ENCODE results near the gene SCCPDH. TPM values are rescaled to one million over a fixed set of nuclear protein-coding genes. Genes with fewer than 3 reads are reported as not detected.

The SCCPDH gene
- total and polyA plus RNA-seq, 9 of the 15 experiments (the other 6 are each of a cell fraction or from before 2014, with no cell fraction given): 7.0 to 61.9 (median 38.3) TPM

DNA sequence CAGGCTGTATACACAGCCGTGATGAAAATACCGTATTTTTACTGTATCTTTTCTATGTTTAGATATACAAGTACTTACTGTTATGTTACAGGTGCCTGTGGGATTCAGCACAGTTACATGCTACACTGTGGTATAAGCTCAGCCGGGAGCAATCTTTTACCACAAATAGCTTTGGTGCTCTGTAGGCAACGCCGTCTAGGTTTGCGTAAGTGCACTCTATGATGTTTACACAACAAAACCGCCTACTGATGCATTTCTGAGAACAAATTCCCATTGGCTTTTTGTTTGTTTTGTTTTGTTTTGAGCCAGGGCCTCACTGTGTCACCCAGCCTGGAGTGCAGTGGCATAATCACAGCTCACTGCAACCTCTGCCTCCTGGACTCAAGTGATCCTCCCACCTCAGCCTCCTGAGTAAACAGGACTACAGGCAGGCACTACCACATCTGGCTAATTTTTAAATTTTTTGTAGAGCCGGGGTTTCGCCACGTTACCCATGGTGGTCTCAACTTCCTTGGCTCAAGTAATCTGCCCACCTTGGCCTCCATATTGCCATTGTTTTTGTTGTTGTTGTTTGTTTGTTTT, 81.0 kb downstream of the SCCPDH start:
- TF ChIP-seq HCFC1 (IDR thresholded peaks at IDR 0.05; ENCODE audit: low read depth, low read length) (no peak), ASH1L (IDR thresholded peaks at IDR 0.05; ENCODE audit: borderline replicate concordance, low read depth, partially characterized antibody) (no peak), CCAR2 (IDR thresholded peaks at IDR 0.05; ENCODE audit: low read depth, low read length) (no peak), TAF7 (tag; IDR thresholded peaks at IDR 0.05) (no peak)
- TF ChIP-seq, protein P1, sequence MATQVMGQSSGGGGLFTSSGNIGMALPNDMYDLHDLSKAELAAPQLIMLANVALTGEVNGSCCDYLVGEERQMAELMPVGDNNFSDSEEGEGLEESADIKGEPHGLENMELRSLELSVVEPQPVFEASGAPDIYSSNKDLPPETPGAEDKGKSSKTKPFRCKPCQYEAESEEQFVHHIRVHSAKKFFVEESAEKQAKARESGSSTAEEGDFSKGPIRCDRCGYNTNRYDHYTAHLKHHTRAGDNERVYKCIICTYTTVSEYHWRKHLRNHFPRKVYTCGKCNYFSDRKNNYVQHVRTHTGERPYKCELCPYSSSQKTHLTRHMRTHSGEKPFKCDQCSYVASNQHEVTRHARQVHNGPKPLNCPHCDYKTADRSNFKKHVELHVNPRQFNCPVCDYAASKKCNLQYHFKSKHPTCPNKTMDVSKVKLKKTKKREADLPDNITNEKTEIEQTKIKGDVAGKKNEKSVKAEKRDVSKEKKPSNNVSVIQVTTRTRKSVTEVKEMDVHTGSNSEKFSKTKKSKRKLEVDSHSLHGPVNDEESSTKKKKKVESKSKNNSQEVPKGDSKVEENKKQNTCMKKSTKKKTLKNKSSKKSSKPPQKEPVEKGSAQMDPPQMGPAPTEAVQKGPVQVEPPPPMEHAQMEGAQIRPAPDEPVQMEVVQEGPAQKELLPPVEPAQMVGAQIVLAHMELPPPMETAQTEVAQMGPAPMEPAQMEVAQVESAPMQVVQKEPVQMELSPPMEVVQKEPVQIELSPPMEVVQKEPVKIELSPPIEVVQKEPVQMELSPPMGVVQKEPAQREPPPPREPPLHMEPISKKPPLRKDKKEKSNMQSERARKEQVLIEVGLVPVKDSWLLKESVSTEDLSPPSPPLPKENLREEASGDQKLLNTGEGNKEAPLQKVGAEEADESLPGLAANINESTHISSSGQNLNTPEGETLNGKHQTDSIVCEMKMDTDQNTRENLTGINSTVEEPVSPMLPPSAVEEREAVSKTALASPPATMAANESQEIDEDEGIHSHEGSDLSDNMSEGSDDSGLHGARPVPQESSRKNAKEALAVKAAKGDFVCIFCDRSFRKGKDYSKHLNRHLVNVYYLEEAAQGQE (IDR thresholded peaks at IDR 0.05; ENCODE audit: borderline replicate concordance): no peak
- TF ChIP-seq, protein P1 (CRISPR knock-in tag; IDR thresholded peaks at IDR 0.05; ENCODE audit: low read depth): no peak
- no peaks in the 10 kb centered on the region for H4K20me1 ChIP-seq (replicated peaks; ENCODE audit: control insufficient read depth, insufficient read depth, low read length)
- CTCF ChIA-PET (ENCODE audit: low intra/inter-chr PET ratio): no interaction called here
- no peaks in the 10 kb centered on the region for H3K9me3 ChIP-seq (replicated peaks; ENCODE audit: control insufficient read depth, insufficient read depth, low read depth, low read length)
- peaks cover 51 to 59% of the 10 kb centered on the region in 2 experiments for H3K27me3 ChIP-seq (ENCODE audit: control insufficient read depth in 2 of 2, insufficient read depth in 2 of 2, low read length in 2 of 2)
- in situ Hi-C loops (cut with MboI) (no loop called here), intact Hi-C loops (cut with micrococcal nuclease) (no loop called here)
- BruUV-seq (replicated peaks): no TSS peak
- POLR2A ChIA-PET: interaction anchor here (0.9 to 2.0 kb wide), 2 partner anchors 9 to 15 kb away, joined by 4 read pairs; no protein-coding TSS in a partner anchor
- WGBS (ENCODE audit: insufficient coverage, low coverage, missing lambda C conversion rate): 3% methylated on average over 10 of the region's 10 CpGs
- H3K4me1 ChIP-seq (replicated peaks in 1 of 2; ENCODE audit: control insufficient read depth in 2 of 2, insufficient read depth in 2 of 2, low read length in 2 of 2): no peaks in the 10 kb centered on the region
- H3K9ac ChIP-seq (ENCODE audit: insufficient read depth in 1 of 2, low read depth in 2 of 2, low read length in 2 of 2): no peak overlapping the region
- no peak overlapping the region for H3K4me2 ChIP-seq (ENCODE audit: insufficient read depth, low read length)
- no peaks in the 10 kb centered on the region for H3K9me1 ChIP-seq (ENCODE audit: control insufficient read depth, insufficient read depth, low read length)
- H3K27ac ChIP-seq (ENCODE audit: extremely low read depth, low read depth, low read length): no peak overlapping the region
- ATAC-seq (no peak), FAIRE-seq (no peak), DNase-seq (ENCODE audit: extremely low read depth in 1 of 4, low spot score in 3 of 4) (no peak)
- H2AFZ ChIP-seq (ENCODE audit: low read depth, low read length): no peak overlapping the region
- H3K36me3 ChIP-seq (ENCODE audit: control insufficient read depth, insufficient read depth, low read length): no peaks in the 10 kb centered on the region
- no peak overlapping the region for H3K4me3 ChIP-seq
- H3K79me2 ChIP-seq (ENCODE audit: control insufficient read depth, insufficient read depth, low read length): no peaks in the 10 kb centered on the region
